Type B pancreatic cell (in vitro differentiated cells): ENCODE measurements around the gene SMAP1. TPM values are rescaled to one million over a fixed set of nuclear protein-coding genes. Genes with fewer than 3 reads are reported as not detected.

ENCODE experiments used
- DNase-seq: peaks from one replicate; pipeline ENCODE4 v3.0.0; 2021; ENCODE audit warnings: mixed read lengths; ENCODE audit not compliant: unreplicated experiment; ENCODE audit errors: extremely low spot score
- H3K27ac Mint-ChIP-seq: 2 replicates; pipeline ENCODE4 v1.8.0; 2021; ENCODE audit warnings: mild to moderate bottlenecking, mixed read lengths
- H3K27me3 Mint-ChIP-seq: 2 replicates; pipeline ENCODE4 v1.8.0; 2021; ENCODE audit warnings: mixed read lengths
- H3K36me3 Mint-ChIP-seq: 2 replicates; pipeline ENCODE4 v1.8.0; 2021; ENCODE audit warnings: mixed read lengths
- H3K4me1 Mint-ChIP-seq: one replicate; pipeline ENCODE4 v1.8.0; 2021; ENCODE audit warnings: mixed read lengths; ENCODE audit not compliant: unreplicated experiment
- H3K4me3 Mint-ChIP-seq: 2 replicates; pipeline ENCODE4 v1.8.0; 2021; ENCODE audit warnings: mild to moderate bottlenecking, mixed read lengths
- H3K9me3 Mint-ChIP-seq: 2 replicates; pipeline ENCODE4 v1.8.0; 2021; ENCODE audit warnings: mixed read lengths
- total RNA-seq: library from RNA; stranded (reverse); gene quantifications from 2 replicates; pipeline ENCODE4 v1.2.1, GENCODE V29; 2021; ENCODE audit warnings: low replicate concordance
- TF ChIP-seq, protein P1 (sequence below): fragments of 200-600 bp; sonication (generic); conservative IDR thresholded peaks from 2 replicates; pipeline ENCODE4 v1.5.0; 2021; ENCODE audit warnings: antibody characterized with exemption, mild to moderate bottlenecking

SMAP1 gene
- total RNA-seq, 1 donor from 2014 or later = 22.8 TPM

GRCh38 chr6:70857387-70858077 is 189.8 kb downstream of the SMAP1 start:
- H3K36me3 Mint-ChIP-seq = peaks cover 4% of the 10 kb centered on the region
- no peaks in the 10 kb centered on the region for H3K27me3 Mint-ChIP-seq
- H3K4me1 Mint-ChIP-seq = no peaks in the 10 kb centered on the region
- no peak for DNase-seq
- TF ChIP-seq, protein P1, sequence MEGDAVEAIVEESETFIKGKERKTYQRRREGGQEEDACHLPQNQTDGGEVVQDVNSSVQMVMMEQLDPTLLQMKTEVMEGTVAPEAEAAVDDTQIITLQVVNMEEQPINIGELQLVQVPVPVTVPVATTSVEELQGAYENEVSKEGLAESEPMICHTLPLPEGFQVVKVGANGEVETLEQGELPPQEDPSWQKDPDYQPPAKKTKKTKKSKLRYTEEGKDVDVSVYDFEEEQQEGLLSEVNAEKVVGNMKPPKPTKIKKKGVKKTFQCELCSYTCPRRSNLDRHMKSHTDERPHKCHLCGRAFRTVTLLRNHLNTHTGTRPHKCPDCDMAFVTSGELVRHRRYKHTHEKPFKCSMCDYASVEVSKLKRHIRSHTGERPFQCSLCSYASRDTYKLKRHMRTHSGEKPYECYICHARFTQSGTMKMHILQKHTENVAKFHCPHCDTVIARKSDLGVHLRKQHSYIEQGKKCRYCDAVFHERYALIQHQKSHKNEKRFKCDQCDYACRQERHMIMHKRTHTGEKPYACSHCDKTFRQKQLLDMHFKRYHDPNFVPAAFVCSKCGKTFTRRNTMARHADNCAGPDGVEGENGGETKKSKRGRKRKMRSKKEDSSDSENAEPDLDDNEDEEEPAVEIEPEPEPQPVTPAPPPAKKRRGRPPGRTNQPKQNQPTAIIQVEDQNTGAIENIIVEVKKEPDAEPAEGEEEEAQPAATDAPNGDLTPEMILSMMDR = no peak
- H3K27ac Mint-ChIP-seq = no peak overlapping the region
- H3K4me3 Mint-ChIP-seq = no peak overlapping the region
- no peaks in the 10 kb centered on the region for H3K9me3 Mint-ChIP-seq

- no peak for DNase-seq
- no peaks in the 10 kb centered on the region for H3K9me3 Mint-ChIP-seq
- H3K27me3 Mint-ChIP-seq = no peaks in the 10 kb centered on the region
- no peak overlapping the region for H3K27ac Mint-ChIP-seq
- no peak overlapping the region for H3K4me3 Mint-ChIP-seq
- peaks cover 4% of the 10 kb centered on the region for H3K36me3 Mint-ChIP-seq
- H3K4me1 Mint-ChIP-seq = peaks cover 4% of the 10 kb centered on the region
- TF ChIP-seq, protein P1 = no peak
These were observed 192.4 kb downstream of the SMAP1 start for GRCh38 chr6:70860045-70860444.

DNA sequence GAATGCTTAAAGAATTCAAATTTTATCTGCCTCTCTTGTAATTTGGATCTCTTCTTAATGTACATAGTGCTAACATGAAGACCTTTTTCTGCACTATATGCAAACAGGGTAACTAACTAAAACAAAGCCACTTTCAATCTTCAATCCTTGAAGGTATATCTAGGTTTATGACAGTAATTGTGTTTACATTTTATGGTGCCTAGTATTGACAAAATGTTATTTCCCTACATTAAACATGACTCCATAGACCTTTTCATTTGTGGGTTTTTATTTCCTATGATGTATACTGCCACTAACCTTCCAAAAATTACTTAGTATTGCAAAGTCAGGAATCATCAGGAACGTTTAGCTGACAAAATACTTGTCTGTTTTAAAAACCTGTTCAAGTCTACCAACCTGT is 193.2 kb downstream of the SMAP1 start:
- TF ChIP-seq, protein P1 = no peak
- DNase-seq = no peak
- Mint-ChIP-seq H3K4me1 (peaks cover 4% of the 10 kb centered on the region), H3K36me3 (peaks cover 4% of the 10 kb centered on the region), H3K27ac (no peak overlapping the region), H3K27me3 (no peaks in the 10 kb centered on the region), H3K4me3 (no peak overlapping the region), H3K9me3 (no peaks in the 10 kb centered on the region)

GRCh38 chr6:70863343-70863742 is 195.7 kb downstream of the SMAP1 start:
- H3K27me3 Mint-ChIP-seq = no peaks in the 10 kb centered on the region
- no peak for DNase-seq
- no peak overlapping the region for H3K4me3 Mint-ChIP-seq
- H3K9me3 Mint-ChIP-seq = no peaks in the 10 kb centered on the region
- peaks cover 4% of the 10 kb centered on the region for H3K36me3 Mint-ChIP-seq
- no peak overlapping the region for H3K27ac Mint-ChIP-seq
- TF ChIP-seq, protein P1 = no peak
- peaks cover 4% of the 10 kb centered on the region for H3K4me1 Mint-ChIP-seq

GRCh38 chr6:70864401-70864800 is 196.7 kb downstream of the SMAP1 start:
- Mint-ChIP-seq H3K27ac (no peak overlapping the region), H3K9me3 (no peaks in the 10 kb centered on the region), H3K36me3 (peaks cover 4% of the 10 kb centered on the region), H3K4me1 (peaks cover 4% of the 10 kb centered on the region), H3K4me3 (no peak overlapping the region), H3K27me3 (no peaks in the 10 kb centered on the region)
- no peak for DNase-seq
- TF ChIP-seq, protein P1 = no peak
